HepG2 (cell line): ENCODE results near the gene GOLGB1. TPM values are rescaled to one million over a fixed set of nuclear protein-coding genes. Genes with fewer than 3 reads are reported as not detected.

Source experiments
- ARHGAP35 ChIP-seq: sonication (generic); formaldehyde crosslinking; IDR thresholded peaks from 2 replicates; pipeline ENCODE4 v1.9.0; 2022; ENCODE audit warnings: mild to moderate bottlenecking, inconsistent platforms, moderate library complexity, missing genetic modification reagents, borderline replicate concordance
- CENPT ChIP-seq: sonication (generic); formaldehyde crosslinking; IDR thresholded peaks from 2 replicates; pipeline ENCODE4 v1.8.0; 2022; ENCODE audit warnings: low read depth, mild to moderate bottlenecking, moderate library complexity, missing genetic modification reagents
- ETS1 ChIP-seq: sonication (generic); formaldehyde crosslinking; IDR thresholded peaks from 2 replicates; pipeline ENCODE4 v1.4.0; 2020; ENCODE audit warnings: missing genetic modification reagents
- ETV6 ChIP-seq: sonication (generic); formaldehyde crosslinking; conservative IDR thresholded peaks from 2 replicates; pipeline ENCODE4 v1.4.0; 2020; ENCODE audit warnings: missing genetic modification reagents
- HHEX ChIP-seq: IDR thresholded peaks from 2 replicates; pipeline ENCODE4 v1.6.1; 2016; ENCODE audit warnings: control low read depth
- IRF9 ChIP-seq: sonication (generic); formaldehyde crosslinking; IDR thresholded peaks from 2 replicates; pipeline ENCODE4 v1.8.0; 2022; ENCODE audit warnings: missing genetic modification reagents, mild to moderate bottlenecking, borderline replicate concordance
- KDM1A ChIP-seq: IDR thresholded peaks from 2 replicates; pipeline ENCODE4 v1.6.1; 2016; ENCODE audit warnings: missing compliant biosample characterization
- KLF13 ChIP-seq: sonication (generic); formaldehyde crosslinking; IDR thresholded peaks from 2 replicates; pipeline ENCODE4 v1.4.0; 2020; ENCODE audit warnings: mild to moderate bottlenecking, missing genetic modification reagents
- PPARG ChIP-seq: conservative IDR thresholded peaks from 2 replicates; pipeline ENCODE4 v1.6.1; 2016; ENCODE audit warnings: missing biosample characterization, missing genetic modification reagents
- RAD21 ChIP-seq: fragments of 450-650 bp; formaldehyde crosslinking; IDR thresholded peaks from 2 replicates; pipeline ENCODE4 v1.5.0; 2020; ENCODE audit warnings: mild to moderate bottlenecking
- SP2 ChIP-seq: sonication (generic); formaldehyde crosslinking; IDR thresholded peaks from 2 replicates; pipeline ENCODE4 v1.5.1; 2020; ENCODE audit warnings: mild to moderate bottlenecking, missing genetic modification reagents
- SP5 ChIP-seq: IDR thresholded peaks from 2 replicates; pipeline ENCODE4 v1.6.1; 2016; ENCODE audit warnings: low read depth, borderline replicate concordance
- SSRP1 ChIP-seq: IDR thresholded peaks from 2 replicates; pipeline ENCODE4 v1.6.1; 2016; ENCODE audit warnings: control low read depth
- TEAD3 ChIP-seq: optimal IDR thresholded peaks from 2 replicates; pipeline ENCODE3; 2016; ENCODE audit warnings: borderline replicate concordance
- THAP7 ChIP-seq: sonication (generic); formaldehyde crosslinking; IDR thresholded peaks from 2 replicates; pipeline ENCODE4 v1.8.1; 2023; ENCODE audit warnings: mild to moderate bottlenecking, missing genetic modification reagents
- USF2 ChIP-seq, 2 experiments: sonication (generic) in 1 of 2; formaldehyde crosslinking in 1 of 2; IDR thresholded peaks; 2 replicates each; pipeline versions ENCODE4 v1.5.1 to v1.6.1; 2011 to 2020; ENCODE audit warnings: borderline replicate concordance in 1 of 2, low read depth in 1 of 2, low read length in 1 of 2, mild to moderate bottlenecking in 1 of 2, missing genetic modification reagents in 1 of 2, moderate library complexity in 1 of 2
- ZBTB49 ChIP-seq: sonication (generic); formaldehyde crosslinking; IDR thresholded peaks from 2 replicates; pipeline ENCODE4 v1.4.0; 2020; ENCODE audit warnings: missing genetic modification reagents, borderline replicate concordance
- ZNF224 ChIP-seq: sonication (generic); formaldehyde crosslinking; IDR thresholded peaks from 2 replicates; pipeline ENCODE4 v1.5.0; 2020; ENCODE audit warnings: mild to moderate bottlenecking, missing genetic modification reagents
- ZNF263 ChIP-seq: sonication (generic); formaldehyde crosslinking; IDR thresholded peaks from 2 replicates; pipeline ENCODE4 v1.4.0; 2020; ENCODE audit warnings: missing genetic modification reagents
- ZNF335 ChIP-seq: sonication (generic); formaldehyde crosslinking; IDR thresholded peaks from 2 replicates; pipeline ENCODE4 v1.4.0; 2020; ENCODE audit warnings: missing genetic modification reagents
- ZNF598 ChIP-seq: sonication (generic); formaldehyde crosslinking; IDR thresholded peaks from 2 replicates; pipeline ENCODE4 v1.5.1; 2020; ENCODE audit warnings: mild to moderate bottlenecking, missing genetic modification reagents, borderline replicate concordance
- ZNF792 ChIP-seq: IDR thresholded peaks from 2 replicates; pipeline ENCODE4 v1.6.1; 2016
- polyA plus RNA-seq, 8 experiments: library from polyadenylated mRNA; depleted of rRNA in 3 of 8; stranded (reverse) in 7 of 8; unstranded in 1 of 8; fragments of >200 nt; fragmentation: Illumina TruSeq in 4 of 8; extraction: Trizol in 4 of 8; gene quantifications; 2 replicates each; pipeline versions ENCODE4 v1.2.1 to v1.2.3, GENCODE V29; 2011 to 2016; ENCODE audit warnings: low read depth in 4 of 8, missing spikeins in 1 of 8, mixed read lengths in 1 of 8; ENCODE audit not compliant: insufficient read depth in 1 of 8
- total RNA-seq, 5 experiments: library from RNA; depleted of rRNA; stranded (reverse); fragments of >200 nt; fragmentation: Illumina TruSeq; extraction: Trizol; gene quantifications; 2 replicates each; pipeline ENCODE4 v1.2.3, GENCODE V29; 2016; ENCODE audit warnings: low read depth in 1 of 5

The GOLGB1 gene
- total and polyA plus RNA-seq, 2 of the 13 experiments (the other 11 are each of a cell fraction or from before 2014, with no cell fraction given) = 13.1 to 39.5 TPM

GRCh38 chr3:121749276-121750086 lies at the start of gene GOLGB1 (continued):
- TF ChIP-seq SP5 (CRISPR knock-in tag) = peak; percentile 4; the same call in 1 of the 2 replicates
- peak; percentile 90 for TF ChIP-seq SP2 (CRISPR knock-in tag)
- TF ChIP-seq USF2 (IDR thresholded peaks at IDR 0.05; ENCODE audit: low read depth, low read length) = no peak
- TF ChIP-seq USF2 (CRISPR knock-in tag; IDR thresholded peaks at IDR 0.05; ENCODE audit: borderline replicate concordance) = no peak
- TF ChIP-seq HHEX (CRISPR knock-in tag) = no peak
- peak; percentile 57 for TF ChIP-seq TEAD3
- no peak; the same call in 1 of the 2 replicates for TF ChIP-seq KLF13 (CRISPR knock-in tag)
- TF ChIP-seq ZNF335 (CRISPR knock-in tag) = no peak
- TF ChIP-seq RAD21 = peak; percentile 53
- TF ChIP-seq ETS1 (CRISPR knock-in tag) = no peak; the same call in 1 of the 2 replicates
- no peak for TF ChIP-seq ZNF792 (CRISPR knock-in tag)
- TF ChIP-seq ETV6 (CRISPR knock-in tag) = no peak
- no peak; the same call in 1 of the 2 replicates for TF ChIP-seq ZBTB49 (CRISPR knock-in tag)
- TF ChIP-seq SSRP1 = no peak
- TF ChIP-seq IRF9 (CRISPR knock-in tag) = peak; percentile 63; the same call in 1 of the 2 replicates
- TF ChIP-seq ZNF224 (CRISPR knock-in tag) = no peak
- TF ChIP-seq PPARG = 0 out of 2 replicates have a peak, but pooled peaks have one; percentile 27
- TF ChIP-seq KDM1A = no peak
- TF ChIP-seq ZNF263 = peak; percentile 38; the same call in 1 of the 2 replicates
- TF ChIP-seq ARHGAP35 = peak; percentile 30; the same call in 1 of the 2 replicates
- TF ChIP-seq ZNF598 (CRISPR knock-in tag) = 0 out of 2 replicates have a peak, but pooled peaks have one; percentile 30
- 0 out of 2 replicates have a peak, but pooled peaks have one; percentile 45 for TF ChIP-seq THAP7 (CRISPR knock-in tag)
- TF ChIP-seq CENPT (CRISPR knock-in tag) = no peak
